ENCODE data around the gene F12. TPM values are rescaled to one million over a fixed set of nuclear protein-coding genes. Genes with fewer than 3 reads are reported as not detected.
A peak's percentile ranks its signal among the peaks of the same experiment; 100 is the strongest.

Gene F12
- total RNA-seq, 1 experiment from 2014 or later = 10.0 TPM

GRCh38 chr5:177354256-177354655, 55.1 kb downstream of the F12 start:
- ATAC-seq = no peak
- peaks cover 28% of the 10 kb centered on the region for H3K27me3 Mint-ChIP-seq (ENCODE audit: low read depth)
- peaks cover 6% of the 10 kb centered on the region for H3K36me3 Mint-ChIP-seq
- CTCF ChIA-PET = interaction anchor here (0.8 to 4.7 kb wide), 3 partner anchors 36 to 44 kb away, joined by 3 to 25 read pairs (median 3); no protein-coding TSS in a partner anchor
- TF ChIP-seq GABPB1 (CRISPR knock-in tag; IDR thresholded peaks at IDR 0.05) = 0 out of 2 replicates have a peak, but pooled peaks have one; percentile 11
- TF ChIP-seq ZNF512 (CRISPR knock-in tag; IDR thresholded peaks at IDR 0.05; ENCODE audit: borderline replicate concordance) = no peak
- peaks cover 14% of the 10 kb centered on the region for H3K9me3 Mint-ChIP-seq
- no peak for DNase-seq (ENCODE audit: low spot score)
- H3K4me3 Mint-ChIP-seq = no peak overlapping the region
- H3K27ac Mint-ChIP-seq = no peak overlapping the region
- POLR2A ChIA-PET = no interaction called here
- peaks cover 21% of the 10 kb centered on the region for H3K4me1 Mint-ChIP-seq

DNA sequence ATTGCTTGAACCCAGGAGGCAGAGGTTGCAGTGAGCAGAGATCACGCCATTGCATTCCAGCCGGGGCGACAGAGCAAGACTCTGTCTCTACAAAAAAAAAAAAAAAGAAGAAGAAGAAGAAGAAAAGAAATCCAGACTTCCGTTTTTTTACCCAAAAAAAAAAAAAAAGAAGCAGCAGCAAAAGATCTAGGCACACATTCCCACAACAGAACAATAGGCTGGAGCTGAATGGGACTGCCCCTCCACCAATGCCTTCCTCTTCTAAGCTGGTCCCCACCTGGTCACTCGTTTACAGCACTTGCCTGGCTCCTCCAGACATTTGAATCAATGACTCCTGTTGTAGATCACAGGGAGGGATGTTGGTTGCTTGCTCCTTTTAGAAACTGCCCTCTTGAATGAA, 56.3 kb downstream of the F12 start:
- DNase-seq (ENCODE audit: low spot score) (no peak), ATAC-seq (no peak)
- CTCF ChIA-PET = interaction anchor here (0.6 to 4.7 kb wide), 9 partner anchors 14 to 104 kb away, joined by 4 to 51 read pairs (median 7); partner anchors contain the start of gene GRK6
- Mint-ChIP-seq H3K9me3 (peaks cover 14% of the 10 kb centered on the region), H3K27me3 (ENCODE audit: low read depth) (peaks cover 28% of the 10 kb centered on the region), H3K4me1 (peaks cover 25% of the 10 kb centered on the region), H3K36me3 (peaks cover 10% of the 10 kb centered on the region), H3K4me3 (peak overlapping the region; percentile 42), H3K27ac (no peak overlapping the region)
- TF ChIP-seq, protein P1, sequence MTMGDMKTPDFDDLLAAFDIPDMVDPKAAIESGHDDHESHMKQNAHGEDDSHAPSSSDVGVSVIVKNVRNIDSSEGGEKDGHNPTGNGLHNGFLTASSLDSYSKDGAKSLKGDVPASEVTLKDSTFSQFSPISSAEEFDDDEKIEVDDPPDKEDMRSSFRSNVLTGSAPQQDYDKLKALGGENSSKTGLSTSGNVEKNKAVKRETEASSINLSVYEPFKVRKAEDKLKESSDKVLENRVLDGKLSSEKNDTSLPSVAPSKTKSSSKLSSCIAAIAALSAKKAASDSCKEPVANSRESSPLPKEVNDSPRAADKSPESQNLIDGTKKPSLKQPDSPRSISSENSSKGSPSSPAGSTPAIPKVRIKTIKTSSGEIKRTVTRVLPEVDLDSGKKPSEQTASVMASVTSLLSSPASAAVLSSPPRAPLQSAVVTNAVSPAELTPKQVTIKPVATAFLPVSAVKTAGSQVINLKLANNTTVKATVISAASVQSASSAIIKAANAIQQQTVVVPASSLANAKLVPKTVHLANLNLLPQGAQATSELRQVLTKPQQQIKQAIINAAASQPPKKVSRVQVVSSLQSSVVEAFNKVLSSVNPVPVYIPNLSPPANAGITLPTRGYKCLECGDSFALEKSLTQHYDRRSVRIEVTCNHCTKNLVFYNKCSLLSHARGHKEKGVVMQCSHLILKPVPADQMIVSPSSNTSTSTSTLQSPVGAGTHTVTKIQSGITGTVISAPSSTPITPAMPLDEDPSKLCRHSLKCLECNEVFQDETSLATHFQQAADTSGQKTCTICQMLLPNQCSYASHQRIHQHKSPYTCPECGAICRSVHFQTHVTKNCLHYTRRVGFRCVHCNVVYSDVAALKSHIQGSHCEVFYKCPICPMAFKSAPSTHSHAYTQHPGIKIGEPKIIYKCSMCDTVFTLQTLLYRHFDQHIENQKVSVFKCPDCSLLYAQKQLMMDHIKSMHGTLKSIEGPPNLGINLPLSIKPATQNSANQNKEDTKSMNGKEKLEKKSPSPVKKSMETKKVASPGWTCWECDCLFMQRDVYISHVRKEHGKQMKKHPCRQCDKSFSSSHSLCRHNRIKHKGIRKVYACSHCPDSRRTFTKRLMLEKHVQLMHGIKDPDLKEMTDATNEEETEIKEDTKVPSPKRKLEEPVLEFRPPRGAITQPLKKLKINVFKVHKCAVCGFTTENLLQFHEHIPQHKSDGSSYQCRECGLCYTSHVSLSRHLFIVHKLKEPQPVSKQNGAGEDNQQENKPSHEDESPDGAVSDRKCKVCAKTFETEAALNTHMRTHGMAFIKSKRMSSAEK (CRISPR knock-in tag; IDR thresholded peaks at IDR 0.05; ENCODE audit: borderline replicate concordance) = no peak
- TF ChIP-seq ZNF671 (CRISPR knock-in tag; IDR thresholded peaks at IDR 0.05) = no peak
- POLR2A ChIA-PET = no interaction called here

Other genes starting within 250 kb of the F12 start
- gene RAB24, start 105.8 kb downstream of the F12 start, total RNA-seq (2021) = 37.0 to 40.2 TPM (median 38.0 TPM) in 3 replicates
- gene PRELID1, start 105.8 kb downstream of the F12 start, total RNA-seq (2021) = 235 to 273 TPM (median 245 TPM) in 3 replicates
- gene MXD3, start 97.7 kb downstream of the F12 start, total RNA-seq (2021) = 16.9 to 25.7 TPM (median 18.8 TPM) in 3 replicates
- gene LMAN2, start 57.9 kb downstream of the F12 start, total RNA-seq (2021) = 141 to 162 TPM (median 147 TPM) in 3 replicates
- gene RGS14, start 51.6 kb downstream of the F12 start, total RNA-seq (2021) = 60.4 to 74.6 TPM (median 64.6 TPM) in 3 replicates
- gene SLC34A1, start 25.1 kb downstream of the F12 start, total RNA-seq (2021) = not detected in 3 replicates
- 0.48 TPM in 1 of 3 replicates, not detected in the others for gene PFN3, start 8.9 kb downstream of the F12 start, total RNA-seq (2021)
- gene GRK6, start 17.1 kb upstream of the F12 start, total RNA-seq (2021) = 60.7 to 69.2 TPM (median 61.7 TPM) in 3 replicates
- 13.1 to 14.7 TPM (median 14.6 TPM) in 3 replicates for gene PRR7, start 37.2 kb upstream of the F12 start, total RNA-seq (2021)
- gene DBN1, start 64.1 kb upstream of the F12 start, total RNA-seq (2021) = 267 to 288 TPM (median 269 TPM) in 3 replicates
- gene PDLIM7, start 88.0 kb upstream of the F12 start, total RNA-seq (2021) = 124 to 142 TPM (median 139 TPM) in 3 replicates
- gene DOK3, start 100.3 kb upstream of the F12 start, total RNA-seq (2021) = 9.0 to 9.9 TPM (median 9.0 TPM) in 3 replicates
- gene DDX41, start 107.4 kb upstream of the F12 start, total RNA-seq (2021) = 136 to 156 TPM (median 137 TPM) in 3 replicates
- 95.1 to 101 TPM (median 95.6 TPM) in 3 replicates for gene FAM193B, start 145.0 kb upstream of the F12 start, total RNA-seq (2021)
- 164 to 172 TPM (median 170 TPM) in 3 replicates for gene TMED9, start 182.6 kb upstream of the F12 start, total RNA-seq (2021)
- gene B4GALT7, start 190.6 kb upstream of the F12 start, total RNA-seq (2021) = 20.3 to 22.5 TPM (median 21.7 TPM) in 3 replicates

Measured in WTC11 (cell line).